Right lobe of liver (tissue), 4 donors: ENCODE data around the gene VCX2.

Experiments
- CTCF ChIP-seq, 4 donors: fragments of 200-600 bp in 3 of 4; fragments of 450-650 bp in 1 of 4; IDR thresholded peaks; one replicate each; pipeline versions ENCODE4 v1.5.1 to v1.8.0; 2016 to 2022; ENCODE audit warnings: antibody characterized with exemption in 4 of 4, mild to moderate bottlenecking in 2 of 4
- POLR2A ChIP-seq: fragments of 450-650 bp; IDR thresholded peaks from one replicate; pipeline ENCODE4 v1.6.1; 2017; ENCODE audit warnings: antibody characterized with exemption, mild to moderate bottlenecking
- donor health status: DM: no; HTN: no; CAD: no.
- donor health status: DM: no; HTN: no; CAD: no.
- donor health status: DM: no; HTN: yes; CAD: no.

- no peak for TF ChIP-seq CTCF (IDR thresholded peaks at IDR 0.05)
- no peak for TF ChIP-seq POLR2A
Observed at GRCh38 chrX:8204169-8204935, 33.3 kb upstream of the VCX2 start.
